Skin epidermis (tissue), 12 donors: ENCODE measurements around the gene MAP1LC3A.

Experiments used
- H3K27ac ChIP-seq, 21 experiments: fragments of 200-600 bp; sonication (generic) in 11 of 21; one replicate each; pipeline ENCODE4 v1.5.0; 2020; ENCODE audit warnings: mild to moderate bottlenecking in 3 of 21, inconsistent platforms in 2 of 21, moderate library complexity in 2 of 21
- H3K4me3 ChIP-seq, 7 experiments: fragments of 200-600 bp; sonication (generic) in 2 of 7; one replicate each; pipeline ENCODE4 v1.5.0; 2020; ENCODE audit warnings: inconsistent platforms in 2 of 7, mild to moderate bottlenecking in 2 of 7, moderate library complexity in 1 of 7

MAP1LC3A gene

DNA sequence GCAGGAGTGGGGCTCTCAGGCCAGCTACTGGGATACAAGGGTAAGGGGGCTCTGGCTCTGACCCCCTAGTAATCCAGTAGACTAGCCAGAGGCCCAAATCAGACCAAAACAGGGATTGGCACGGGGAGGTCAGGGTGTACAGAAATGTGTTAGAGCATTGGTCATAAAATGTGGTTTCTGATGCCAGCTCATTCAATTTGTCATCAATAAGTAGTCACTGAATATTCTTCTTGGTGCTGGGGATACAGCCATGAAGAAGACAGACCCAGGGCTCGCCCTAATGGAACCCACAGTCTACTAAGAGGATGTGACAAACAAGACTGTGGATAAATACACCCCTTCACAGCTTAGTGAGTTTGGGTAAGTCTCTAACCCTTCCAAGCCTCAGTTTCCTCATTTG lies 11.1 kb downstream of the MAP1LC3A start:
- no peak overlapping the region for H3K4me3 ChIP-seq
- H3K27ac ChIP-seq: no peak overlapping the region

DNA sequence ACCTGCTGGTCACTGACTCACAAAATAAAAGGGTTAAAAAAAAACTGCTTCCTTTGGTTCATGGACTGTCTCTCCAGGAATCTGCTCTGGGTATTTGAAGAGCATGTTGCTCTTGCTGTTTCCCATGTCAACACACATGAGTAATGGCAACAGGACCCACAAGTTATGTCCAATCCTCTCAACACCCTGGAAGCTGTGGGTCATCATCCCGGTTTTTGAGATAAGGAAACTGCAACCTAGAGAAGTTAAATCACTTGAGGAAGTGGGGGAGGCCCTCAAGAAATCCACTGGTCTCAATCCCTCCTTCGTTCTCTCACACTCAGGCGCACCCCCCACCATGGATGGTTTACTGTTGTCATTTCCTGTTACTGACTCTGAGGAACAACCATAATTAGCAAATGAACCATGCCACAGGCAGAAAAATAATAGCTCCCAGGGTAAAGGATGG lies 12.4 kb downstream of the MAP1LC3A start:
- Histone ChIP-seq H3K4me3 (no peak overlapping the region), H3K27ac (no peak overlapping the region)

DNA sequence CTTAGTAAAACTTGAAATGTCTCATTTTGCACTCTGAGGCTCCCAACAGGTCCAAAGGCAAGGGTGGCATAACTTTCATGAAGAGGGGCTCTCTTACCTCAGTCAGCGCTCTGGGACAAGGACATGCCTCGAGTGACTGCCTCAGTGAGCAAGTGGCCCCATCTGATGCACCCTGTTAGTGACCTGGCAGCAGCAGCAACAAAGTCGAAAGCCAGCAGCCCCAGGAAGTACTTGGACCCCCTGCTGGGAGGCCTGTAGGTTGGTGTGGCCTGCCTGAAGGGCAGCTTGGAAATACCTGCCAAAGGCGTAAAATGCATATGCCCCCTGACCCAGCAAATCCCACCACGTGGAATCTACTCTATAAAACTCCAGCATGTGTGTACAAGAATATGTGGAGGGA lies 13.2 kb downstream of the MAP1LC3A start:
- no peak overlapping the region for H3K27ac ChIP-seq
- no peak overlapping the region for H3K4me3 ChIP-seq

DNA sequence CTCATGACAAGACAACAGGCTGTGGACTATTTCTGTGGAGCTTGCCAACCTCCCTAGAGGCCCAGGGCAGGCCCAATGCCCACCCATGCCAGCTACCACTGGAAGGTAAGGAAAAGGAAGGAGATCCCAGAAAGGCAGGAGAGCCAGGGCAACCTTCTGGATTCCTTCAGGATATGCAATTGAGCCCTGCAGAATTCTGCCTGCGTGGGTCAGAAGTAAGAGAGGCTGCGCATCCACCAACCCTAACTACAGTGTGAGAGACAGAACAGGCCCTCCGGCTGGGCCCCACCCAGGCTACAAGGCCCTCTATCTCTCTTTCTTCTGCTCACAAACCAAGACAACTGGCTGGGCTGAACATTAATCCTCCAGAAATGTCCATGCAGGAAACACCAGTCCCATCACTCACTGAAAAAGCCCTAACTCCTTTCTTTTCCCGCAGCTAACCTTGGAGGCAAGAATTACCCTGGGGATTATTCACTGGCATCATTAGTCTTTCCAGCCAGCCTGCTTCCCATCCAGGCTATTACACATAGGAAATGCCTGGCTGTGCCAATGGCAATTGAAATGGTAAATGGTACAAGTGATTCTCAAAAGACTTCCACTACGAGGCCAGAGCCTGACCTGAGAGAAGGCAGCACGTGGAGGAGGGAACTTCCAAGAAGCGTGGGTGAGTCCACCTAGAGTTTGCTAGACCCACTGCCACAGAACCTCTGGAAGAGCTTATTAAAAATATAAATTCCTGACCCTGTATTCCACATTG lies 15.2 kb downstream of the MAP1LC3A start:
- Histone ChIP-seq H3K4me3 (no peak overlapping the region), H3K27ac (no peak overlapping the region)

DNA sequence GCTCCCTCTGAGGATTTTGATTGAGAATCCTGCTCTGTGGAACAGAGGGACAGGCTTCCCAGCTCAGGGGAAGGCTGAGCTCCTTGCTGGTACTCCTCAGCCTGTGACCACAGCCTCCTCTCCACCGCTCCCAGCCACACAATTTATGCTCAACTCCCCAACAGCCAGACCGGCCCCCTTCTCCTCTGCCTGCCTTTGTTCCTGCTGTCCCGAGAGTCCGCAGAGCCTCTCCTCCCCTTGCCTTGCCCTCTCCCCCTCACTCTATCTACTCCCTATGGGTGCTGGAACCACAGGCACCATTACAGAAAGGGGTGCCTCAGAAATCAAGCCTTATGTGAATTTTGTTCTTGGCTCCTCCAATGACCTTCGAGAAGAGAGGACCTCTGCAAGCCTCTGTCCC lies 15.9 kb downstream of the MAP1LC3A start:
- Histone ChIP-seq H3K4me3 (no peak overlapping the region), H3K27ac (no peak overlapping the region)

DNA sequence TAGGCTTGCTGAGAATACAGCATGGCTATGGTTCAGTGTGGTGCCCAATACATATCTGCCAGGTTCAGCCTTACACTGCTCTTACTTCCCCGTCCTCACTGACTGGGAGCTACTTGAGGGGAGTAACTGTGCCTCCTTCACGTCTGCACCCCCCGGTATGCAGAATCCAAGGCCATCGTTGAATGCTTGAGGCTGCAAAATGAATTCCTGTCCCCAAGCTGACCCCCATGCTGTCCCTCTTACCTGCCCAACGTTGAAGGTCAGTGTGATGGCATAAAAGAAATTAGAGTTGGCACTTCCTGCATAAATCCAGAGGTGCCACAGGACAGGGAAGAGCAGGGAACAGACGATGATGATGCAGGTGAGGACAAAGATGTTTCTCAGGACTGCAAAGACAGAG lies 16.3 kb downstream of the MAP1LC3A start:
- Histone ChIP-seq H3K4me3 (no peak overlapping the region), H3K27ac (no peak overlapping the region)

DNA sequence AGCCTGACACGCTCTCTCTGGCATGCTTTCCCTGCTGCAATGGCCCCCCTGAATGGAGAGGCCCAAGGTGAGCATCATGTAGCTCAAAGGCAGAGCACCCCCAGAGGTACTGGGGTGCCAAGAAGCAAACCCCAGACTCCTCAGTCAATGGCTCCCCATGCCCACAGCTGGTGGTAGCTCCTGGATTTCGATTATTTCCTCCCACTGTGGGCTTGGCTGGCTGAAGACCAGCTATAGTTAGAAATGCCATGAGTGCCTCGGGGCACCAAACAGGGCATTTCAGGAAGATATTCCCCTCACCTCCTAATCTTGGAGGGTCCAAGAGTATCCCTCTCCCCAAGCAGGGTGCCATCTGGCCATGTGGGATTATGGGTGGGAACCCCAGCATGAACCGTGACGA lies 16.8 kb downstream of the MAP1LC3A start:
- Histone ChIP-seq H3K4me3 (no peak overlapping the region), H3K27ac (no peak overlapping the region)

DNA sequence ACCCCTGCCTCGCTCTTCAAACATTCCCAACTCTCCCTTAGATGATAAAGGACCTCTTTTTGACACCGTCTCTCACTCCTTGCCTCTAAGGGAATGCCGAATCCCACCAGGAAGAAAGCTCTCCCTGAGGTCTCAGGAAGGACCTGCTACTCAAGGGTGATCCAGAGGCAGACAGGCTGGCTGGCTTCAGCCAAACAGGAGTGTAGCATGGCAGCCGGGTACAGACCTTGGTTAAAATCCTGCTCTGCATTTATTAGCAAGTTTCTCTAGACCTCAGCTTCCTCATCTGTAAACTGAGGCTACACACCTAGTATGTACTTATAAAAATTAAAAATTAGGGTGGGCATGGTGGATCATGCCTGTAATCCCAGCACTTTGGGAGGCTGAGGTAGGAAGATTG lies 17.2 kb downstream of the MAP1LC3A start:
- H3K27ac ChIP-seq: no peak overlapping the region
- no peak overlapping the region for H3K4me3 ChIP-seq

DNA sequence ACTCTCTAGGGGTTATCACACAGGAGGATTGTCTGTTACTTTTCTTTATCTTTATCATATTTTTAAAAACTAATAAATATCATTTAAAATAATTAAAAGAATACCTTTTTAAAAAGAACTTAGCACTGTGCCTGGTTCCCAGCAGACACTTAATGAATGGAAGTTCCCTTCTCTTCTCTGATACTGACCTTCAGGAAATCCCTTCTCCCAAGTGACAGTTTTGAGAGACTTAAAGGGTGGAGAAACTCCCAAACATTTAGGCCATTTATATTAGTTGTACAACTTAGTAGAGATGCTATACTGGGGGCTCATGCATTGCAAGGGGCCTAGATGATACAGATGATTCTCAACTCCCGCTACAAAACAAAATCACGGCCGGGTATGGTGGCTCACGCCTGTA lies 18.5 kb downstream of the MAP1LC3A start:
- Histone ChIP-seq H3K4me3 (no peak overlapping the region), H3K27ac (no peak overlapping the region)

DNA sequence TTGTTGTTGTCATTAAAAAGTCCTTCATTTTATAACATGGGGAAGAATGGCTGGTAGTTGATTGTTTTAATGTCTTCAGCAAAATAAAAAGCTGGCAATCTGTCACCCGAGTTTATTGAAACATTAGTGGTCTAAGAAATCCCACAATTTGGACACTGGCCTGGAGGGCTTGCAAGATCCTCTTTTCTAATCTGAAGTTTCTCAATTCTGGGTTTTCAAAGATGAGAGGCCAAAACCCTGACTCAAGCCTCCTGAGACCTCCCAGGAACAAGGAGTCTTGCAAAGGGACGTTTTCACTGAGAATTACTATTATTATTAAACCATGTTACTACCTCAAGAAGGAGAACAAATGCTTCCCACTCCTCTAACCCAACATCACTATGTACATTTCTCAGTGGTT lies 19.5 kb downstream of the MAP1LC3A start:
- no peak overlapping the region for H3K4me3 ChIP-seq
- peak overlapping the region in 1 of 21 experiments; percentile 51 for H3K27ac ChIP-seq

DNA sequence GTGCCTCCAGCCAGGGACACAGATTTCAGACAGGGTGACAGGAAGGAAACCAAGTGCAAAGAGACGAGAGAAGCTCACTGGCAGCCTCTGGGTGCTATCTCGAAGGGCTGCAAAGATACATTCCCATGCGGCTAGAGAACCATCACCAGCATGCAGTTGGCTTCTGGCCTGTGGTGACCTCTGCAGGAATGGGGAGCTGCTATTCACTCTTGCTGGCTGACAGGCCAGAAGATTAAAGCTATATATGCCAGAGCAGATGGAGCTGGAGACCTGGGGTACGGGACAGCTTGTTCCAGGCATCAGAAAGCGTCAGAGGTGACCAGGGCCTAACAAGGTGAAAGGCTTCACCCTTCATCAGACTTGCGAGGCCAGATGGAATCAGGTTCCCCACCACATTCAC lies 20.0 kb downstream of the MAP1LC3A start:
- Histone ChIP-seq H3K27ac (peak overlapping the region in 12 of 21 experiments; percentile 5 to 64 (median 45)), H3K4me3 (no peak overlapping the region)

DNA sequence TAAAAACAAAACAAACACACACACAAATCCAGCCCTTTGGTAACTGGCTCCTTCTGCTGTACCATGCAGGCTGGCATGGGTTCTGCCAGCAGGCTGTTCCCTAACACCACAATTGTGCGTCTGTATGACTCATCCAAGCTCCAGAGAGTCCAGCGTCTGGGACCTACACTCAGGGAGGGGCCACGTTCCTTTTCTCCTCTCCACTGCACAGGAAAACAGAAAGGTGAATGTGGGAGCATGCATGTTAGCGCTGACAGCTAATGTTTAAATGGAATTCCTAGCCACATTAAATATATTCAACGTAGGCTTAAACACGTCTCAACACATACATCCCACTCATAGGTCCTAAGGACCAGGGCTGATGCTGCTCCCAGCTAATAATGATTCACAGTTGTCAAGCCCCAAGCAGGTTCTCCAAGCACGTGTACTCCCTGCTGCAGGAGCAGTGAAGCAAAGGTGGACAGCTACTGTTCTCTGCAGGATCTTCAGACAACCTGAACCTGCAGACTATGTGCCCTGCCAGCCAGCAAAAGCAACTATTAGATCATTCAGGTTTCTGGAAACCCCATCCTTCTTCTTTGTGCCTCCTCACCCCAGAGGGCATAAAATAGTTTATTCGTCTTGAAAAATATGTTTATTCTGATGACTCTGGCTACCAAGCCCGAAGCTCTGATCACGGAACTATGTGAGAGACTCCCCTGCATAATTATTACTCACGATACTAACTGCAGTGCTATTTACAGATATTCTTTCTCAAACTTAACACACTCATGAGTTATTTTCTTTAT lies 20.9 kb downstream of the MAP1LC3A start:
- Histone ChIP-seq H3K4me3 (no peak overlapping the region), H3K27ac (peak overlapping the region in 13 of 21 experiments; percentile 5 to 68 (median 54))

DNA sequence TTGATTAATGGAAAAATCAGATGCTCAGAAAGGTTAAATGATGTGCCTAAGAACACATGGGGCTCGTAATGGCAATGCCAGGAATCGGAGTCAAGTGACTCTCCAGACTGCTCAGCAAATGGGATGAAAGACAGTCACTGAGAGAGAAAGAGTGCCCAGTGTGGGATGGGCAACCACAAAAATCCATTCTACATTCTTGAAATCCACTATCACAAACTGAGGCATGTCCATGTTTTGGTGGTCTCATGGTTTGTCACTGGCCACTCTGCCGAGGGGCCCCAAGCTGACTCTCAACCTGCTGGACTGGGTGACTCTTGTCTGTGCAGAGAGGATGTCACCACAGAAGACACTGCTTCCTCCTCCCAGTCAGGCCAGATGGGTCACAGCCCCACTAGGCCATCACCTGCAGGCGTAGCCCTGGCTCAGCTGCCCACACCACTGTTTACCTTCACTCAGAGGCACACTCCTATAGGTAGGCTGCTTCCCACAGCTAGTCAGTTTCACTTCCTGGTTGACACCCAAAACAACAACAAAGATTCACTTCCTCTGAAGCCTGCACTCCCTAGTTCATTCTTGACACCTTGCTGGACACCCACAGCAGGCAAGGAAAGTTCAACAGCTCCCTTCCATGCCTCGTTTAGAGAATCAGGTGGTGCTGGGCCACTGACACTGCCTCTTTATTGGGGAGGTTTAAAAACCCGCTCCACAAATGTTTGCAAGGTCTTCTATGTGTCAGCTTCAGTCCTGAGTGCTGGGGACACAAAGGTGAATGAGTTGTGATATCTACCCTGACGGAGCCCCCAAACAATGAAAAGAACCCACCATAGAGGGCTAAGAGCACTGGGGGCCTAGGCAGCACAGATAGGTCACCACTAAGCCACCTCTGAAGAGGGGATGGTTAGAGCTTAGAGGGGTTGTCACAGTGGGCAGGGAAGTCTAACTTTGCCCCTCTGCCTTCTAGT lies 21.7 kb downstream of the MAP1LC3A start:
- Histone ChIP-seq H3K27ac (peak overlapping the region in 16 of 21 experiments; percentile 6 to 68 (median 52)), H3K4me3 (no peak overlapping the region)

DNA sequence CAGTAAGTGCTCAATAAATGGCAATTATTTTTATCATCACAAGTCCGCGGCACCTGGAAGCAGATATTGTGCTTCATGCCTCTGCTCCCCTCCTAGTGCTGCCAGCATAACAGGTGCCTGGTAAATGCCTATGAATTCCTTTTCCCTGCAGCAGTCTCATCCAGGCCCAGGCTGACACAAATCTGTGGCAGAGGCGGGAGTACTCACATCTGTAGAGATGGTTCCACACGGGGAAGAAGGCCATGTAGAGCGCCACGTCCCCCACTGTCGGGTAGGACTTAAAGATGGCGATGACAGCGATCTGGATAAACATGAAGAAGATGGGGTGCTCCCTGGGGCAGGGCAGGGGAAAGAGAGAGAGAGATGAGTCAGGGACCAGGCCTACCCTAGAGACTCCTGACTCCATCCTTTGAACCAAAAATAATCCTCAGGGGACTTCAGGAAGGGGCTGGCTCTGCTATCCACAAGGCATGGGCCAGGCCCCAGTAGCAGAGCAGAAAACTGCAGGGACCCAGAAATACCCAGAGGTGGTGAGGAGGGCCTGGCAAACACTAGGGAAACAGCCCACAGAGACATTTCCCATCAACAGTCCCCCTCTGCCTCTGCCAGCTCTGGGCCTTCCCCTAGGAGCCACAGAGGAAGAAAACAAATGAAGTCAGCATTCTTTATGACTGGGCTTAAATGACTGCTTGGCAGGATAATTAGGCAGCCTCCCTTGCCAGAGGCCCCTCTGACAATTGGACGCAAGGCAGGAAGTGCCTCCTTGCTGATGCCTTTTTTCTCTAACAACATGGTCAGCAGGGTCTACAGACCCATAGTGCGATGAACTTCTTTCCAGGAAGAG lies 23.0 kb downstream of the MAP1LC3A start:
- peak overlapping the region in 19 of 21 experiments; percentile 9 to 76 (median 51) for H3K27ac ChIP-seq
- no peak overlapping the region for H3K4me3 ChIP-seq

DNA sequence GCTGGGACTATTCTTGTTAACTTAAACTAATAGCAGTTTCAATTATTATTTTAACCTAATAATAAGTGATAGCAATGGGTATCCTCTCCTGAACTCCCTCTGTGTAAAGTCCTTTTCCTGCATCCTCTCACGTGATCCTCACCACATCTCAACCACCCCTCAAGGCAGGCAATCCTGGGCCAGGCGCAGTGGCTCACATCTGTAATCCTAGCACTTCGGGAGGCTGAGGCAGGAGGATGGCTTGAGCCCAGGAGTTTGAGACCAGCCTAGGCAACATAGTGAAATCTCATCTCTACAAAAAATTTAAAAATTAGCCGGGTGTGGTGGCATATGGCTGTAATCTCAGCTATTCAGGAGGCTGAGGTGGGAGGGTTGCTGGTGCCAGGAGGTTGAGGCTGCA lies 23.7 kb downstream of the MAP1LC3A start:
- peak overlapping the region in 16 of 21 experiments; percentile 9 to 76 (median 54) for H3K27ac ChIP-seq
- H3K4me3 ChIP-seq: no peak overlapping the region

DNA sequence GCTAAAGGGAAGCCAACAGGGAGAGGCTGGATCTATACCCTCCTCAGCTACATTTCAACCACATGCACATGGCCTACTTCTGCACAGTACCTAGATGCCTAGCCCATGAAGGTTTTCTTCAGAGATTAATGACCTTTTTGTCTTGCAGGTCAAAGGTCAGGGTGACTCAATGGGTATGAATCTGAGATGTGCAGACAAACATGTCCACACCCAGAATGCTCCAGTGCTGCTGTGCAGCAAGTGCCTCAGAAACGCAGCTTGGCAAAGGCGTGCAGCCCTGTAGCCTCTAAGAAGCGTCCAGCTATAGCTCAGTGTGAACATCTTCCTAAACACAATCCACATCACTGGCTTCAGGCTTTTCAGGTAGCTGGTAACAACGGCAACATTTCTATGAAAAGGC lies 24.4 kb downstream of the MAP1LC3A start:
- no peak overlapping the region for H3K4me3 ChIP-seq
- H3K27ac ChIP-seq: peak overlapping the region in 4 of 21 experiments; percentile 47 to 76 (median 68)

DNA sequence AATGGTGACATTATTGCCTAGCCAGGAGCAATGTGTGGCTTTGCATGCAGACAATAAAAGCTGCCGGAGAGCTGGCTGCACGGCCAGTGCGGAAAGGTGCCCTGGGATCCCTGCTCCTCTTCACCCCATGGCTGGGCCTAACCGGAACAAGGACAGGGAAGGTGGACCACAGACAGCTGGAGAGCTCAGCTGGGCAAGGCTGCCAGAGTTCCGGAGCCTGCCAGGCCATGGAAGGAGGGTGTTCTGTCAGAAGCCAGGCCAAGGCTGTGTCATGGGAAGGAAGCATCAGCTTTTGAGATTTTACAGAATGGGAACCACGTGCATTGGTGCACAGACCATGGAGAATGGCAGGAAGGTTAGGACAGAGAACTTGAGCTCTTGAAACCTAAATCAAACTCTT lies 25.0 kb downstream of the MAP1LC3A start:
- no peak overlapping the region for H3K27ac ChIP-seq

DNA sequence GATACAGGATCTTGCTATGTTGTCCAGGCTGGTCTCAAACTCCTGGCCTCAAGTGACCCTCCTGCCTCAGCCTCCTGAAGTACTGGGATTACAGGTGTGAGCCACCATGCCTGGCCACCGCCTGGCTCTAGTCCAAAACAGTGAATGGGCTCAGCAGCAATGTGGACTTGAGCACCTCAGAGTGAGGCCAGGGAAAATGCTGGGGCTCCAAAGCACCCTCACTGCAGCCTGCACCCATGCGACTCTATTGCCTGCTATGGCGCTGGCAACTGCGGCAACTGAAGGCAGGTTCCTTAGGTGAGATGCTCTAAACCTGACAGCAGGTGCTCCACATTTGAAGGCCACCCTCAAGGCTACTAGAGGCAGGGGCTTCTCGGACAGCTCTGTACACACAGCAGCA lies 26.5 kb downstream of the MAP1LC3A start:
- H3K4me3 ChIP-seq: no peak overlapping the region
- H3K27ac ChIP-seq: no peak overlapping the region

More for the DNA sequence above, 25.0 kb downstream of the MAP1LC3A start:
- H3K4me3 ChIP-seq: no peak overlapping the region
